LoVo (cell line): Measurements from ENCODE around the gene ITSN1.
"Not testable (repeated sequence)": the region's sequence is repeated elsewhere in the genome, so short reads cannot be mapped to it uniquely, and the experiment has no call there.

Source experiments
- DNase-seq: peaks from one replicate; pipeline ENCODE4 v3.0.0-alpha.2; 2016; ENCODE audit warnings: low spot score

Gene ITSN1

GRCh38 chr21:33894736-33895288 lies 252.5 kb downstream of the ITSN1 start:
- no peak for DNase-seq

- DNase-seq = no peak
Observed at GRCh38 chr21:33895356-33895755, 253.1 kb downstream of the ITSN1 start.

DNA sequence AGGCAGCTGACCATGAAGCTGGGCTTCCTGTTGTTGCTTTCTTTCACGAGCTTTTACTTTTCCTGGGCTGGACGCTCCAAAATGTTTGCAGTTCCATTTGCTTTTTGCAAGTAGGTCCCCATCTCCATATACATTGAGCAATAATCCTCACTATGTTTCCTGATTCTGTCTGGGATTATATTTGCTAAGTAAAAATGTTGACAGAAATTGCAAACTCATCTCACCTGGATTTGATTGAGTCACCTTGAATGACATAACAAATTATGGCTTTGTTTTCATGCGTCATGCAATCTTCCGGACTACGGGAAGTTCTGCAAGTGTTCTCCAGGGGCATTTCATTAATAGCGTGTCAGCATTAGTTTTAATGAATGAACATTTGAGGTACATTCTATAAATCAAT lies 254.4 kb downstream of the ITSN1 start:
- no peak for DNase-seq

- DNase-seq = no peak
Observed at GRCh38 chr21:33897098-33897497, 254.8 kb downstream of the ITSN1 start.

- no peak for DNase-seq
Observed at GRCh38 chr21:33897739-33898138, 255.4 kb downstream of the ITSN1 start.

DNA sequence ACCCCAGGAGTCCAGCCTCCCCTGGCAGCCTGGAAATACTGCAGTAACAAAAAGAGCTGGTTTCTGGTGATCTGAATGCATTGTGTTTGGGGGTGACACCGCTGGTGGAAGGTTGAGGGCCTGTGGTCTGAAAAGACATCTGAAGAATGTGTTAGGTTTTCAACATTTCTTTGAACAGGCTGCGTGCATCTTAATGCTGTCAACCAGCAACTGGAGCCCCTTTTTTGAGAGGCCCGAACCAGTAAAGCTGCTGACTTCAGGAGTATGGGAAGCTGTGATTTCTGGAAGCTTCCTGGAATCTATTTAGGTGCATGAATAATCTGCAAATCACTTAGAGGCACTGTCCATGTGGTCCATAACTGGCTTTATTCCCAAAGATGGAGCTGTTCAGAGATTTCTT lies 256.3 kb downstream of the ITSN1 start:
- DNase-seq = no peak

DNA sequence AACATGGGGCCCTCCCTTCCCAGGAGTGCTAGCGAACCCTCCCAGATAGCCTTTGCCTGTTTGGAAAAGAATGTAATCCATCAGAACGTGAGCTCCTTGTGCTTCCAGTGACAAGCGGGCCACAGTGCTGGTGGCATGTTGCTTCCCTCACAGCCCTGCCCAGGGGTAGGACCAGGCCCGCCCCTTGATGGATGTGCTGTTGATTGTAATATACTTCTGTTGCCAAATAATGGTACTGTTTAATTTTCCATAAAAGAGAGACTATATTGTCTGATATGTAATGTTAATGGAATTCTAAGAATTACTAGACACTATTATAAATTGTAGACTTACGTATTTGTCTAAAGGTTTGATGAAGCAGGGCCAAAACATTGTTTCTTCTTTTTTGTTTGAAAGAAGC lies 256.9 kb downstream of the ITSN1 start:
- DNase-seq = no peak

DNA sequence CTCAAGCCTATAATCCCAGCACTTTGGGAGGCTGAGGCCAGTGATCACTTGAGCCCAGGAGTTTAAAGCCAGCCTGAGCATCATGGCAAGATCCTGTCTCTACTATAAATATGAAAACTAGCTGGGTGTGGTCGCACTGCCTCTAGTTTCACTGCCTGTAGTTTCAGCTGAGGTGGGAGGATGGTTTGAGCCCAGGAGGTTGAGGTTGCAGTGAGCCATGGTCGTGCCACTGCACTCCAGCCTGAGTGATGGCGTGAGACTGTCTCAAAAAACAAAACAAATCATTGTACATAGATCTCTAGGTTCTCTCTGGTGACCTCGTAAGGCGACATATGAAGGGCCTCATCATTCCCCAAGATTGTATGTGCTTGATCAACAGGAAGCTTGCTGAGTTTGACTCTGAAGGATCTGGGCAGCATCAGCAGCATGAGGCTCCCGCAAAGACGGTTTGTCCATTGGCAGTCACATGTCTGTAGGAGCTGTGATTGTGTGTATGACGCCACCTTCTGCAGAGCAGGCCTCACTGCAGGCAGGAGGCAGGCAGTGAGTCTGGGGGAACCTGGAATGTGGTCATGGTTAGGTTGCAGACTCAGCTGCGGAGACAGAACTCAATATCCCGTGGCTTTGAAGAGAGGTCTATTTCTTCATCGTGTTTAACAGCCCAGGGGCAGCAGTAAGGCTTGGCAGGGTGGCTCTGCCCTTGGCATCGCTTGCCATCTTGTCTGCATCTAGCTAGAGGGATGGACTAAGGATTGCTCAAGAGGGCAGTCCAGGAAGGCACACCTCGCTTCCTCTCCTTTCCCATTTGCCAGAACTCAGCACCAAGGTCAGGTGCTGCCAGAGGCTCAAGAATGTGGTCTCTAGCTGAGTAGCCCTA lies 259.3 kb downstream of the ITSN1 start:
- no peak for DNase-seq

GRCh38 chr21:33902349-33902748 lies 260.0 kb downstream of the ITSN1 start:
- no peak for DNase-seq

DNA sequence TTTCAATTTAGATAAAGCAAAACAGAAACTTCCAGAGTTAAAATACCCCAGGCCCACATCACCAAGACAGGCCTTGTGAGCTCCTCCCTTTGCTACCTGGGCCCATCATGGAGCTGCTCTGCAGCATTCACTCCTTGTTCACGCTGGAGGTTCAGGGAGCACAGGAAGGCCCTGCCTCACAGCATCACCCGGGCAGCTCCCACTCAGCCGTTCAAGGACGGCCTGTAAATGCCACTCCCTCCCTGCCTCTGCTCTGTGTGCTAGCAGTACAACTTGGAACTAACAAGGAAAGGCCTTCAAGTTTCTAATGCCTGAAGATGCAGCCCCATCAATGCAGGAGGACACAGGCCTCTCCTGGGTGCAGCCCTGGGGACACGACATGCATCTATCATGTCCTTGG lies 261.7 kb downstream of the ITSN1 start:
- DNase-seq = no peak

- no peak for DNase-seq
Observed at GRCh38 chr21:33908760-33909159, 266.5 kb downstream of the ITSN1 start.

- DNase-seq = no peak
Observed at GRCh38 chr21:33909756-33910155, 267.5 kb downstream of the ITSN1 start.

GRCh38 chr21:33914188-33914587 lies 271.9 kb downstream of the ITSN1 start:
- no peak for DNase-seq

GRCh38 chr21:33915368-33916199 lies 273.3 kb downstream of the ITSN1 start, which contains the start of gene ATP5PO:
Gene ATP5PO (minus strand): TSS chr21:33915804. CDS start chr21:33915763, 41 bp downstream.
- peak; percentile 98 for DNase-seq

GRCh38 chr21:33916200-33916567 lies 273.9 kb downstream of the ITSN1 start:
- no peak for DNase-seq

DNA sequence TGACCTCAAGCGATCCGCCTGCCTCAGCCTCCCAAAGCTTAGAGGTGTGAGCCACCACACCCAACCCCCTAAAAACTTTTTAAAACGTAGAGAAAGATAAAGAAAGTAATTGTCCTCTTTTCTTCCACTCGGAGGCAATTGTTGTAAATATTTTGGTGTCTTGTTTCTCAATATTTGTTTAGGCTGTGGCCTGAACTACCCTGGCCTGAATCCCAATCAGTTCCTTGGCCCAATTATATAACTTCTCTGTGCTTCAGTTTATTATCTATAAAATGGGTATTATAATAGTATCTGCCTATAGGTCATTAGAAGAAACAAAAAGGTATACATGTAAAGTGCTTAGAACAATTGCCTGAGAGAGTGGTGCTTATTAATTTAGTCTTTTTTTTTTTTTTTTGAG lies 275.1 kb downstream of the ITSN1 start:
- DNase-seq = no peak

- DNase-seq = peak; percentile 87
Observed at GRCh38 chr21:33924079-33924765, 281.9 kb downstream of the ITSN1 start.

DNA sequence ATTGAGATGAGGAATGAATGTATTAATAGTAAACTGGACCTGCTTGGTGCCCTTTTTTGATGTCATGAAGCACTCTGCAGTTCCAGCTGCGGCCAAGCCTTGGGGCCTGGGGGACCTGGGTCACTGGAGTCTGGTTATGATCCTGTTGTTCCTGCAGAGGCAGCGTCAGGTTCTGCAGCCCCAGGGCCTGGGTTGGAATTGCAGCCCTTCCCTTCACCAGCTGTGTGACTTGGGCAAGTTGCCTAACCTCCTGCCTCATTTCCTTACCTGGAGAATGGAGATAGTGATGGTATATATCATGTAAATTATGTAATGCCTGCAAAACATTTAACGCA lies 282.4 kb downstream of the ITSN1 start:
- DNase-seq = peak; percentile 28

GRCh38 chr21:33926248-33926647 lies 283.9 kb downstream of the ITSN1 start:
- not testable (repeated sequence) for DNase-seq

DNA sequence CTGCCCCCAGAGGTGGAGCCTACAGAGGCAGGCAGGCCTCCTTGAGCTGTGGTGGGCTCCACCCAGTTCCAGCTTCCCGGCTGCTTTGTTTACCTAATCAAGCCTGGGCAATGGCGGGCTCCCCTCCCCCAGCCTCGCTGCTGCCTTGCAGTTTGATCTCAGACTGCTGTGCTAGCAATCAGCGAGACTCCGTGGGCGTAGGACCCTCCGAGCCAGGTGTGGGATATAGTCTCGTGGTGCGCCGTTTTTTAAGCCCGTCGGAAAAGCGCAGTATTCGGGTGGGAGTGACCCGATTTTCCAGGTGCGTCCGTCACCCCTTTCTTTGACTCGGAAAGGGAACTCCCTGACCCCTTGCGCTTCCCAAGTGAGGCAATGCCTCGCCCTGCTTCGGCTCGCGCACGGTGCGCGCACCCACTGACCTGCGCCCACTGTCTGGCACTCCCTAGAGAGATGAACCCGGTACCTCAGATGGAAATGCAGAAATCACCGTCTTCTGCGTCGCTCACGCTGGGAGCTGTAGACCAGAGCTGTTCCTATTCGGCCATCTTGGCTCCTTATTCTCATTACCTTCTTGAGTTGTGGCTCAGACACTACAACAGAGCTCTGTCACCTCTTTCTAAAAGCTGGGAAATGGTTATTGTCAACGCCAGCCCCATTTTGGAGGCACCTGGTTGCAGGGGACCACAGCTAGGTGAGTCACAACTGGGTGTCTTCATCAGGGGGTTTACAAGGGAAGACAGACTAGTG lies 288.9 kb downstream of the ITSN1 start:
- DNase-seq = not testable (repeated sequence)

- DNase-seq = no peak
Observed at GRCh38 chr21:33931799-33932390, 289.6 kb downstream of the ITSN1 start.
